B cell (primary cell): ENCODE results near the gene DNAL1.

Experiments
- CTCF ChIP-seq: fragments of 200-600 bp; IDR thresholded peaks from one replicate; pipeline ENCODE4 v1.8.0; 2022; ENCODE audit warnings: antibody characterized with exemption, mild to moderate bottlenecking
- EZH2 ChIP-seq: IDR thresholded peaks from 2 replicates; pipeline ENCODE4 v1.6.1; 2012; ENCODE audit warnings: borderline replicate concordance, low read depth, mild to moderate bottlenecking, moderate library complexity, low read length; ENCODE audit not compliant: insufficient read depth, poor library complexity, severe bottlenecking

DNA sequence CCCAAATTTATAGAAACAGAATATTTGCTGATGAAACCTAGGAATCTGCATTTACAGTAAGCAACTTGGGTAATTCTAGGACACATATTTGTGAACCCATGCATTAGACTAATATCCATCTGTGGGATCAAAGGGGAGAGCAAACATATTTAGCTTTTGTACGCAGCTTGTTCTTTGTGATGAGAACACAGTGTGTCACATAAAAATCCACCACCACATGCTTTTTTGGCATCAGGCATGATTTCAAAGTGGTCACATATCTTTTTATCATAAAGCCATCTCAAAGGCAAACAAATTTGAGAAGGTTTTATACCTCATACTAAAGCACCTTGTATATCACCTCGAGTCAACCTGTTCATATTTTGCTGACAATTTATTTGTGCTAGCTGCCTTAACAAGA, 15.7 kb downstream of the DNAL1 start:
- TF ChIP-seq CTCF (no peak), EZH2 (no peak)
